ENCODE data around the gene SASH1. TPM values are rescaled to one million over a fixed set of nuclear protein-coding genes. Genes with fewer than 3 reads are reported as not detected.

Gene SASH1
- total RNA-seq, 1 donor from 2014 or later, result 15.5 TPM

- Histone ChIP-seq H3K9ac (ENCODE audit: low read length) (peak overlapping the region; percentile 13), H3K4me3 (ENCODE audit: insufficient read depth, low read depth, low read length) (no peak overlapping the region), H2AFZ (ENCODE audit: low read depth, low read length) (peak overlapping the region; percentile 27), H4K20me1 (ENCODE audit: insufficient read depth, low read length) (no peaks in the 10 kb centered on the region), H3K9me3 (ENCODE audit: insufficient read depth, low read depth, low read length) (no peaks in the 10 kb centered on the region), H3K4me2 (ENCODE audit: low read length) (peak overlapping the region; percentile 9), H3K36me3 (ENCODE audit: insufficient read depth, low read length) (no peaks in the 10 kb centered on the region), H3K27me3 (ENCODE audit: insufficient read depth, low read length) (no peaks in the 10 kb centered on the region), H3K27ac (ENCODE audit: low read depth, low read length) (no peak overlapping the region), H3K79me2 (ENCODE audit: insufficient read depth, low read length) (no peaks in the 10 kb centered on the region), H3K4me1 (ENCODE audit: insufficient read depth, low read length) (no peaks in the 10 kb centered on the region)
- H3K27ac Mint-ChIP-seq (ENCODE audit: unreplicated experiment), result no peak overlapping the region
- peaks cover 3% of the 10 kb centered on the region for H3K4me1 Mint-ChIP-seq (ENCODE audit: low read depth, unreplicated experiment)
- peaks cover 3% of the 10 kb centered on the region for H3K27me3 Mint-ChIP-seq (ENCODE audit: low read depth, unreplicated experiment)
- DNase-seq (ENCODE audit: low read depth) (peak; percentile 61), FAIRE-seq (no peak)
- H3K36me3 Mint-ChIP-seq (ENCODE audit: low read depth, unreplicated experiment), result no peaks in the 10 kb centered on the region
- H3K9me3 Mint-ChIP-seq (ENCODE audit: unreplicated experiment), result peaks cover 1% of the 10 kb centered on the region
- no peak overlapping the region for H3K4me3 Mint-ChIP-seq (ENCODE audit: unreplicated experiment)
- TF ChIP-seq EZH2 (IDR thresholded peaks at IDR 0.05; ENCODE audit: insufficient read depth, low read length) (no peak), CTCF (IDR thresholded peaks at IDR 0.05; ENCODE audit: insufficient read depth, low read depth, low read length) (peak; percentile 92)
Measured at GRCh38 chr6:148577687-148578488, 235.2 kb downstream of the SASH1 start.

GRCh38 chr6:148578489-148578814 is 235.8 kb downstream of the SASH1 start:
- H3K27me3 Mint-ChIP-seq (ENCODE audit: low read depth, unreplicated experiment), result peaks cover 3% of the 10 kb centered on the region

More at GRCh38 chr6:148578489-148578814, 235.8 kb downstream of the SASH1 start:
- H3K4me2 ChIP-seq (ENCODE audit: low read length), result peak overlapping the region; percentile 9
- DNase-seq (ENCODE audit: low read depth) (no peak), FAIRE-seq (no peak)
- H4K20me1 ChIP-seq (ENCODE audit: insufficient read depth, low read length), result no peaks in the 10 kb centered on the region
- Mint-ChIP-seq H3K9me3 (ENCODE audit: unreplicated experiment) (peaks cover 3% of the 10 kb centered on the region), H3K36me3 (ENCODE audit: low read depth, unreplicated experiment) (no peaks in the 10 kb centered on the region), H3K4me1 (ENCODE audit: low read depth, unreplicated experiment) (peaks cover 3% of the 10 kb centered on the region), H3K27ac (ENCODE audit: unreplicated experiment) (no peak overlapping the region), H3K4me3 (ENCODE audit: unreplicated experiment) (no peak overlapping the region)
- H3K4me1 ChIP-seq (ENCODE audit: insufficient read depth, low read length), result no peaks in the 10 kb centered on the region
- H2AFZ ChIP-seq (ENCODE audit: low read depth, low read length), result peak overlapping the region; percentile 27
- H3K27me3 ChIP-seq (ENCODE audit: insufficient read depth, low read length), result no peaks in the 10 kb centered on the region
- no peaks in the 10 kb centered on the region for H3K9me3 ChIP-seq (ENCODE audit: insufficient read depth, low read depth, low read length)
- peak overlapping the region; percentile 13 for H3K9ac ChIP-seq (ENCODE audit: low read length)
- no peaks in the 10 kb centered on the region for H3K36me3 ChIP-seq (ENCODE audit: insufficient read depth, low read length)
- no peak for TF ChIP-seq CTCF (IDR thresholded peaks at IDR 0.05; ENCODE audit: insufficient read depth, low read depth, low read length)
- no peak for TF ChIP-seq EZH2 (IDR thresholded peaks at IDR 0.05; ENCODE audit: insufficient read depth, low read length)
- H3K79me2 ChIP-seq (ENCODE audit: insufficient read depth, low read length), result no peaks in the 10 kb centered on the region
- no peak overlapping the region for H3K4me3 ChIP-seq (ENCODE audit: insufficient read depth, low read depth, low read length)
- H3K27ac ChIP-seq (ENCODE audit: low read depth, low read length), result no peak overlapping the region

All from astrocyte (in vitro differentiated cells and primary cell).